Spleen (tissue), 11 donors: ENCODE results near the gene MRPL57. TPM values are rescaled to one million over a fixed set of nuclear protein-coding genes. Genes with fewer than 3 reads are reported as not detected.
"Not testable (repeated sequence)": the region's sequence is repeated elsewhere in the genome, so short reads cannot be mapped to it uniquely, and the experiment has no call there.

Experiments
- DNase-seq: peaks from one replicate; pipeline ENCODE4 v3.0.0-alpha.2; 2020
- H3K27ac ChIP-seq, 8 donors: fragments of 200-600 bp; sonication (generic) in 7 of 8; 1 replicate in 4 of 8; 2 replicates in 4 of 8; pipeline versions ENCODE4 v1.5.0 to v1.8.0; 2016 to 2021; ENCODE audit warnings: inconsistent platforms in 4 of 8, mild to moderate bottlenecking in 4 of 8, moderate library complexity in 1 of 8
- H3K27me3 ChIP-seq, 7 donors: fragments of 200-600 bp; sonication (generic) in 6 of 7; replicated peaks in 1 of 7; 1 replicate in 4 of 7; 2 replicates in 3 of 7; pipeline versions ENCODE4 v1.5.0 to v1.8.0; 2016 to 2021; ENCODE audit warnings: inconsistent platforms in 3 of 7, mild to moderate bottlenecking in 1 of 7
- H3K36me3 ChIP-seq, 6 donors: fragments of 200-600 bp; sonication (generic) in 5 of 6; 1 replicate in 4 of 6; 2 replicates in 2 of 6; pipeline versions ENCODE4 v1.5.0 to v1.8.0; 2016 to 2021; ENCODE audit warnings: inconsistent platforms in 2 of 6
- H3K4me1 ChIP-seq, 6 donors: fragments of 200-600 bp; sonication (generic) in 5 of 6; 1 replicate in 3 of 6; 2 replicates in 3 of 6; pipeline versions ENCODE4 v1.5.0 to v1.8.0; 2016 to 2021; ENCODE audit warnings: inconsistent platforms in 3 of 6
- H3K4me3 ChIP-seq, 8 donors: fragments of 200-600 bp; sonication (generic) in 7 of 8; 1 replicate in 4 of 8; 2 replicates in 4 of 8; pipeline versions ENCODE4 v1.5.0 to v1.8.0; 2016 to 2021; ENCODE audit warnings: inconsistent platforms in 4 of 8, mild to moderate bottlenecking in 4 of 8, moderate library complexity in 2 of 8
- H3K9me3 ChIP-seq, 8 donors: fragments of 200-600 bp; sonication (generic) in 7 of 8; 1 replicate in 4 of 8; 2 replicates in 4 of 8; pipeline versions ENCODE4 v1.5.0 to v1.8.0; 2016 to 2021; ENCODE audit warnings: inconsistent platforms in 4 of 8
- POLR2A ChIP-seq, 3 donors: fragments of 450-650 bp; IDR thresholded peaks; one replicate each; pipeline ENCODE4 v1.5.1; 2017; ENCODE audit warnings: antibody characterized with exemption in 3 of 3, mild to moderate bottlenecking in 1 of 3
- POLR2AphosphoS5 ChIP-seq, 3 donors: sonication (generic); formaldehyde crosslinking; IDR thresholded peaks; one replicate each; pipeline ENCODE4 v1.5.1; 2017; ENCODE audit warnings: antibody characterized with exemption in 3 of 3
- WGBS, 5 donors: extraction: QIAGEN DNeasy Blood & Tissue Kit in 3 of 5; methylation state at CpG; one replicate each; pipeline versions ENCODE4 v1.1.5 to v1.1.7; 2013 to 2018; 5-methylcytosine and 5-hydroxymethylcytosine counted together
- intact Hi-C: fragments of 100-400 bp; cut with DNase I; formaldehyde crosslinking; loops from one replicate; pipeline ENCODE4 v1.15.0; 2023; ENCODE audit warnings: low total_unique reads
- polyA plus RNA-seq, 3 donors: library from polyadenylated mRNA; stranded (reverse); fragments of 200-250 nt; gene quantifications; one replicate each; pipeline ENCODE4 v1.2.1, GENCODE V29; 2013
- total RNA-seq, 7 donors: library from RNA; depleted of rRNA in 3 of 7; stranded (reverse); fragments of >200 nt in 3 of 7; fragmentation: NEBNext Ultra II Directional in 4 of 7; extraction: Animal tissue kit (Norgen Biotek cat#: 25700) in 4 of 7; gene quantifications; one replicate each; pipeline versions ENCODE4 v1.1.0 to v1.2.1, GENCODE V29; 2016 to 2021
- TF ChIP-seq, protein P1 (sequence below), 11 experiments: fragments of 200-600 bp in 7 of 11; fragments of 450-650 bp in 4 of 11; sonication (generic) in 4 of 11; IDR thresholded peaks in 8 of 11; conservative IDR thresholded peaks in 3 of 11; 1 replicate in 7 of 11; 2 replicates in 4 of 11; pipeline versions ENCODE4 v1.4.0 to v1.8.0; 2016 to 2021; ENCODE audit warnings: antibody characterized with exemption in 11 of 11, inconsistent platforms in 4 of 11, mild to moderate bottlenecking in 1 of 11
- donor health status: healthy with polysubstance abuse.
- donor health status: DM: no; HTN: no; CAD: no; lungs with moderate emphysema.
- donor health status: DM: no; HTN: no; CAD: no.
- donor health status: Bipolar disorder and iron deficiency.
- donor health status: healthy.
- donor health status: DM: no; HTN: no; CAD: no.
- donor health status: DM: yes; HTN: yes; CAD: no.

MRPL57 gene
- total and polyA plus RNA-seq, 10 donors, result 11.5 to 26.4 (median 20.5) TPM

DNA sequence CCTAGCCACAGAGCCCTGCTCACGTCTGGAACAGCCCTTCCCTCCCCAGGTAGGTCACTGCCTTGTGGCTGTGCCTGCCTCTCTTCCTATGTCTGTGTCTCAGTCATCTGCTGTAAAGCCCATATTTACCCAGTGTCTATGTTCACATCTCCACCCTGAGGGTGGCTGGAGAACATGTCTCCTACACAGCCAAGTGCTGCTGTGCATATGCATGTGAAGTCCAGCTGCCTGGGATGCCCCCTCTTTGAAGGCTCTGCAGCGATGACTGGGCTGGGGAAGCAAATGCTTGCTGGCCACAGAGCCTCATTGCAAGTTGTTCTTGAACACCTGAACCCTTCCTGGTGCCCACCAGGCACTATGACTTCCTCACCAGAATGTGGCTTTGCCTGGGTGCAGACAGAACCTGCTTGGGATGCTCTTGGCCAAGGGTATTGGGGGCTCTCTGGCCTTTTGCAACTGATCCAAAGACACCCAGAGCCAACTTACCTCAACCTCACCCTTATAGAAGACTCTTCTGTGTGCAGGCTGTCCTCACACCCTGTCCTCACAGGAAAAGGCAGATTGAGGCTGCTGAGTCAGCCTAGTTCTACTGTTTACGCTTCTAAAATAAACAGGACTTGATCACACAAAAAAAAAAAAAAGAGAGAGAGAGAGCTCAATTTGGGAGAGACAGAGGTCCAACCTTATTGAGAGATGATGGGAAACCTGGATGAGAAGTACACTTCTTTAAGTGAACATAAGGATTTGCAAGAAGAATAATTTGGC lies 26.5 kb downstream of the MRPL57 start:
- no peak for DNase-seq
- H3K4me3 ChIP-seq, result no peak overlapping the region
- WGBS, 5 donors, result 54 to 76% (median 67%) methylated on average over 3 of the region's 3 CpGs
- intact Hi-C loops, result no loop called here
- H3K36me3 ChIP-seq, result no peaks in the 10 kb centered on the region
- peaks cover 0 to 15% (median 4%) of the 10 kb centered on the region in 8 donors for H3K9me3 ChIP-seq
- TF ChIP-seq POLR2A (IDR thresholded peaks at IDR 0.05) (no peak), POLR2AphosphoS5 (IDR thresholded peaks at IDR 0.05) (no peak)
- TF ChIP-seq, protein P1, sequence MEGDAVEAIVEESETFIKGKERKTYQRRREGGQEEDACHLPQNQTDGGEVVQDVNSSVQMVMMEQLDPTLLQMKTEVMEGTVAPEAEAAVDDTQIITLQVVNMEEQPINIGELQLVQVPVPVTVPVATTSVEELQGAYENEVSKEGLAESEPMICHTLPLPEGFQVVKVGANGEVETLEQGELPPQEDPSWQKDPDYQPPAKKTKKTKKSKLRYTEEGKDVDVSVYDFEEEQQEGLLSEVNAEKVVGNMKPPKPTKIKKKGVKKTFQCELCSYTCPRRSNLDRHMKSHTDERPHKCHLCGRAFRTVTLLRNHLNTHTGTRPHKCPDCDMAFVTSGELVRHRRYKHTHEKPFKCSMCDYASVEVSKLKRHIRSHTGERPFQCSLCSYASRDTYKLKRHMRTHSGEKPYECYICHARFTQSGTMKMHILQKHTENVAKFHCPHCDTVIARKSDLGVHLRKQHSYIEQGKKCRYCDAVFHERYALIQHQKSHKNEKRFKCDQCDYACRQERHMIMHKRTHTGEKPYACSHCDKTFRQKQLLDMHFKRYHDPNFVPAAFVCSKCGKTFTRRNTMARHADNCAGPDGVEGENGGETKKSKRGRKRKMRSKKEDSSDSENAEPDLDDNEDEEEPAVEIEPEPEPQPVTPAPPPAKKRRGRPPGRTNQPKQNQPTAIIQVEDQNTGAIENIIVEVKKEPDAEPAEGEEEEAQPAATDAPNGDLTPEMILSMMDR (IDR thresholded peaks at IDR 0.05 in 8 of 11, conservative IDR thresholded peaks at IDR 0.05 in 3 of 11), result no peak
- no peaks in the 10 kb centered on the region for H3K4me1 ChIP-seq
- no peaks in the 10 kb centered on the region for H3K27me3 ChIP-seq
- no peak overlapping the region for H3K27ac ChIP-seq

DNA sequence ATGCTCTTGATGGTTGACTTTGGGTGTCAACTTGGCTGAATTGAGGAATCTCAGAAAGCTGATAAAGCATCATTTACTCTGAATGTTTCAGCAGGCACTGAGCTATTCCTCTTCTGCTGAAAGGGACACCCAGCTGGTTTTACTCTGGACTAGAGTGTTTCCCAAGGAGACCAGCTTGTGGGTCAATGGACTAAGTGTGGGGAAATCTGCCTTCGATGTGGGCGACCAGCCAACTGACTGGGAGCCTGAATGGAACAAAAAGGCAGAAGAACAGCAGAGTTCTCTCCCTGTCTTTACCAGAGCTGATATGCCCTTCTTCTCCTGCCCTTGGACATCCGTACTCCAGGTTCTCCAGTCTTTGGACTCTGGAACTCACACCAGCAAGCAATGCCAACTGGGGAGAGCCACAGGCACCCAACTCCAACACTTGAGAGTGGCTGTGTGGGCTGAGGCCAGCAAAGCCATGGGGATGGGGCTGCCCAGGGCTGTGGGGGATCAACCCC lies 32.2 kb downstream of the MRPL57 start:
- TF ChIP-seq, protein P1 (IDR thresholded peaks at IDR 0.05 in 8 of 11, conservative IDR thresholded peaks at IDR 0.05 in 3 of 11), result no peak
- TF ChIP-seq POLR2A (IDR thresholded peaks at IDR 0.05), result no peak
- TF ChIP-seq POLR2AphosphoS5 (IDR thresholded peaks at IDR 0.05), result no peak
- peaks cover 0 to 7% (median 0%) of the 10 kb centered on the region in 7 donors for H3K27me3 ChIP-seq
- no peak overlapping the region for H3K4me3 ChIP-seq
- WGBS, 5 donors, result 68 to 92% (median 79%) methylated on average over 3 of the region's 3 CpGs
- peaks cover 0 to 12% (median 0%) of the 10 kb centered on the region in 8 donors for H3K9me3 ChIP-seq
- no peak for DNase-seq
- H3K4me1 ChIP-seq, result no peaks in the 10 kb centered on the region
- intact Hi-C loops, result no loop called here
- no peaks in the 10 kb centered on the region for H3K36me3 ChIP-seq
- H3K27ac ChIP-seq, result no peak overlapping the region

DNA sequence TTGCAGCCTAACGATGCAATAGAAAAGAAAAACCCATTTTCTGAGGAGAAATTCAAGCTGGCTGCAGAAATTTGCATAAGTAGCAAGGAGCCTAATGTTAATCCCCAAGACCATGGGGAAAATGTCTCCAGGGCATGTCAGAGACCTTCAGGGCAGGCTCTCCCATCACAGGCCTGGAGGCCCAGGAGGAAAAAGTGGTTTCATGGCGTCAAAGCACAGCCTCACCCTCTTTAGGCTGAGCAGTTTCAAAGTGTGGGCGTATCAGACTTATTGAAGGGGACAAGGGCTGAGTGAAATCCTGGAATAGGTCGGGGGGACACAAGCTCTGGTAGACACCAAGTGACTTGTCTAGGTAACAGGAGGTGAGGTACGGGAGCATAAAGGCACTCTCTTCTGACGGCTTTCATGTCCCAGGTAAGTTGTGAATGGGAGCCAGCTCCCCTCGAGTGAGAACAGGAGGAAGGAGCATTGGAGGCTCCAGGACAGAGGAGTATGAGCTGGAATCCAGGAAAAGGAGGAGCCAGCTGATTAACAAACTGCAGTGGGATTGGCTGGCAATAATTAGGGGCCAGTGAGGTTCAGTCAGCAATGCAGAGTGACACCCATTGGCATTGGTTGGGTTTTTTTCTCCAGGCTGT lies 35.8 kb downstream of the MRPL57 start:
- Histone ChIP-seq H3K9me3 (peaks cover 0 to 12% (median 0%) of the 10 kb centered on the region in 8 donors), H3K36me3 (no peaks in the 10 kb centered on the region), H3K27ac (no peak overlapping the region), H3K4me1 (no peaks in the 10 kb centered on the region), H3K4me3 (no peak overlapping the region), H3K27me3 (peaks cover 0 to 7% (median 0%) of the 10 kb centered on the region in 7 donors)
- TF ChIP-seq POLR2AphosphoS5 (IDR thresholded peaks at IDR 0.05) (no peak), POLR2A (IDR thresholded peaks at IDR 0.05) (no peak)
- TF ChIP-seq, protein P1 (IDR thresholded peaks at IDR 0.05 in 8 of 11, conservative IDR thresholded peaks at IDR 0.05 in 3 of 11), result no peak
- DNase-seq, result no peak
- intact Hi-C loops, result no loop called here
- 82 to 91% (median 87%) methylated on average over 7 of the region's 7 CpGs for WGBS, 5 donors

DNA sequence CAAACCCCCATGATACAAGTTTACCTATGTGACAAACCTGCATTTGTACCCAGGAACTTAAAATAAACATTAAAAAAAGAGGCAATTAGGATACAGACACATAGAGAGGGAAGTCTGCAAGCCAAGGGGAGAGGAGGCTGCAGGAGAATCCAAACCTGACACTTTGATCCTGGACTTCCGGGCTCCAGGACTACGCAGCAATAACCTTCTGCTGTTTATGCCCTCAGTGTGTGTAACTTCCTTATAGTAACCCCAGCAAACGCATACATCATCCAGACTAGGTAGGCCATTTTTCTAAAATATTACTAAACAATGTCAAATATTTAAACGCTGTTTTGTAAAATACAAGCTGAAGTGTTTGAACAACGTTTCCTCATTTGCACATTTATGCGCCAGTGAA lies 39.0 kb downstream of the MRPL57 start:
- H3K9me3 ChIP-seq, result peaks cover 0 to 12% (median 0%) of the 10 kb centered on the region in 8 donors
- H3K27me3 ChIP-seq, intact Hi-C loops, H3K4me3 ChIP-seq, DNase-seq, H3K36me3 ChIP-seq, H3K4me1 ChIP-seq, H3K27ac ChIP-seq: not testable (repeated sequence)
- 71 to 84% (median 76%) methylated on average over 6 of the region's 6 CpGs for WGBS, 5 donors
